Chondrocyte (in vitro differentiated cells): Measurements from ENCODE around the gene LEO1. TPM values are rescaled to one million over a fixed set of nuclear protein-coding genes. Genes with fewer than 3 reads are reported as not detected.
A peak's percentile ranks its signal among the peaks of the same experiment; 100 is the strongest.

ENCODE experiments used
- DNase-seq: peaks from one replicate; pipeline ENCODE4 v3.0.0; 2021; ENCODE audit warnings: mixed read lengths, low spot score
- H3K27ac Mint-ChIP-seq: one replicate; pipeline ENCODE4 v1.8.0; 2021; ENCODE audit warnings: mild to moderate bottlenecking, moderate library complexity, mixed read lengths; ENCODE audit not compliant: unreplicated experiment
- H3K27me3 Mint-ChIP-seq: 2 replicates; pipeline ENCODE4 v1.8.0; 2021; ENCODE audit warnings: low read depth, mixed read lengths
- H3K36me3 Mint-ChIP-seq: 2 replicates; pipeline ENCODE4 v1.8.0; 2021; ENCODE audit warnings: low read depth, mixed read lengths
- H3K4me1 Mint-ChIP-seq: 2 replicates; pipeline ENCODE4 v1.8.0; 2021; ENCODE audit warnings: low read depth, mild to moderate bottlenecking, mixed read lengths
- H3K4me3 Mint-ChIP-seq: one replicate; pipeline ENCODE4 v1.8.0; 2021; ENCODE audit warnings: mild to moderate bottlenecking, moderate library complexity, mixed read lengths; ENCODE audit not compliant: unreplicated experiment
- H3K9me3 Mint-ChIP-seq: 2 replicates; pipeline ENCODE4 v1.8.0; 2021; ENCODE audit warnings: low read depth, mixed read lengths
- CTCF ChIP-seq: fragments of 200-600 bp; sonication (generic); IDR thresholded peaks from 2 replicates; pipeline ENCODE4 v1.5.0; 2021; ENCODE audit warnings: antibody characterized with exemption, mild to moderate bottlenecking, moderate library complexity
- total RNA-seq: library from RNA; stranded (reverse); gene quantifications from 3 replicates; pipeline ENCODE4 v1.2.1, GENCODE V29; 2021

LEO1 gene
- total RNA-seq, 1 donor from 2014 or later, result 17.5 TPM

- H3K9me3 Mint-ChIP-seq, result no peaks in the 10 kb centered on the region
- no peak for DNase-seq
- H3K27ac Mint-ChIP-seq, result no peak overlapping the region
- peaks cover 10% of the 10 kb centered on the region for H3K4me1 Mint-ChIP-seq
- no peak overlapping the region for H3K4me3 Mint-ChIP-seq
- no peaks in the 10 kb centered on the region for H3K36me3 Mint-ChIP-seq
- no peaks in the 10 kb centered on the region for H3K27me3 Mint-ChIP-seq
- TF ChIP-seq CTCF, result no peak
Observed at GRCh38 chr15:52002351-52002750, 30.8 kb upstream of the LEO1 start.

DNA sequence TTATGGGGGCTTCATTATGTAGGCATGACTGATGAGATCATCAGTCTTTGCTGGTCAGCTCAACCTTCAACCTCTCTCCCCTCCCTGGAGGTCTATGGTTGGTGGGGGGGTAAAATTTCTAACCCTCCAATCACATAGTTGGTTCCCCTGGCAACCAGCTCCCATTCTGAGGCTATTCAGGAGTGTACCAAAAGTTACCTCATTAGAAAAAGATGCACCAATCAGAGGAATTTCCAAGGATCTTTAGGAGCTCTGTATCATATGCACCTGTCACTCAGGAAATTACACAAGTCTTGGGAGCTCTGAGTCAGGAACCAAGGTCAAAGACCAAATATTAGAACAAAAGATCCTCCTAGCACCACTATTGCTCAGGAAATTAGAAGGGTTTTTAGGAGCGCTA, 21.4 kb upstream of the LEO1 start:
- no peak overlapping the region for H3K27ac Mint-ChIP-seq
- H3K4me3 Mint-ChIP-seq, result no peak overlapping the region
- no peak for DNase-seq
- no peaks in the 10 kb centered on the region for H3K36me3 Mint-ChIP-seq
- TF ChIP-seq CTCF, result no peak
- no peaks in the 10 kb centered on the region for H3K27me3 Mint-ChIP-seq
- H3K4me1 Mint-ChIP-seq, result no peaks in the 10 kb centered on the region
- no peaks in the 10 kb centered on the region for H3K9me3 Mint-ChIP-seq

GRCh38 chr15:51991141-51991540, 19.6 kb upstream of the LEO1 start:
- no peaks in the 10 kb centered on the region for H3K9me3 Mint-ChIP-seq
- no peak for DNase-seq
- TF ChIP-seq CTCF, result no peak
- no peaks in the 10 kb centered on the region for H3K27me3 Mint-ChIP-seq
- no peak overlapping the region for H3K27ac Mint-ChIP-seq
- H3K36me3 Mint-ChIP-seq, result no peaks in the 10 kb centered on the region
- no peaks in the 10 kb centered on the region for H3K4me1 Mint-ChIP-seq
- no peak overlapping the region for H3K4me3 Mint-ChIP-seq

- Mint-ChIP-seq H3K4me3 (no peak overlapping the region), H3K9me3 (no peaks in the 10 kb centered on the region), H3K27me3 (no peaks in the 10 kb centered on the region), H3K36me3 (no peaks in the 10 kb centered on the region), H3K4me1 (peaks cover 9% of the 10 kb centered on the region), H3K27ac (no peak overlapping the region)
- TF ChIP-seq CTCF, result no peak
- DNase-seq, result no peak
Observed at GRCh38 chr15:51982770-51983103, 11.2 kb upstream of the LEO1 start.

GRCh38 chr15:51982013-51982769, 10.6 kb upstream of the LEO1 start:
- H3K9me3 Mint-ChIP-seq, result no peaks in the 10 kb centered on the region
- H3K27me3 Mint-ChIP-seq, result no peaks in the 10 kb centered on the region
- H3K27ac Mint-ChIP-seq, result peak overlapping the region; percentile 74
- no peaks in the 10 kb centered on the region for H3K36me3 Mint-ChIP-seq
- peak overlapping the region; percentile 20 for H3K4me3 Mint-ChIP-seq
- no peak for DNase-seq
- peak; percentile 88 for TF ChIP-seq CTCF
- H3K4me1 Mint-ChIP-seq, result peaks cover 9% of the 10 kb centered on the region
